HUES64 (cell line): ENCODE measurements around the gene PRSS1.

Source experiments
- H3K27ac ChIP-seq: 2 replicates; pipeline ENCODE4 v1.7.0; 2013; ENCODE audit warnings: low read depth, low read length, inconsistent platforms
- H3K27me3 ChIP-seq: 2 replicates; pipeline ENCODE4 v1.6.1; 2013; ENCODE audit warnings: mild to moderate bottlenecking, low read length; ENCODE audit not compliant: insufficient read depth
- H3K36me3 ChIP-seq: 2 replicates; pipeline ENCODE4 v1.6.1; 2013; ENCODE audit warnings: mild to moderate bottlenecking, low read length; ENCODE audit not compliant: insufficient read depth
- H3K4me1 ChIP-seq: 2 replicates; pipeline ENCODE4 v1.6.1; 2013; ENCODE audit warnings: mild to moderate bottlenecking, low read length, moderate library complexity; ENCODE audit not compliant: insufficient read depth
- H3K4me3 ChIP-seq: 2 replicates; pipeline ENCODE4 v1.5.1; 2013; ENCODE audit warnings: mild to moderate bottlenecking, low read length, moderate library complexity
- H3K9ac ChIP-seq: 2 replicates; pipeline ENCODE4 v1.6.1; 2013; ENCODE audit warnings: mild to moderate bottlenecking, low read depth, low read length
- H3K9me3 ChIP-seq: 2 replicates; pipeline ENCODE4 v1.6.1; 2013; ENCODE audit warnings: low read depth, low read length; ENCODE audit not compliant: insufficient read depth
- WGBS: fragments of 150-250, 120-280 bp; methylation state at CpG from one replicate; pipeline ENCODE4 v1.1.7; 2013; ENCODE audit warnings: missing lambda C conversion rate; 5-methylcytosine and 5-hydroxymethylcytosine counted together

The PRSS1 gene

GRCh38 chr7:142796501-142797390 is 47.5 kb downstream of the PRSS1 start:
- Histone ChIP-seq H3K36me3 (no peaks in the 10 kb centered on the region), H3K4me1 (peaks cover 26% of the 10 kb centered on the region), H3K9me3 (no peaks in the 10 kb centered on the region), H3K4me3 (peak overlapping the region; percentile 58), H3K27me3 (peaks cover 76% of the 10 kb centered on the region), H3K27ac (no peak overlapping the region), H3K9ac (peak overlapping the region; percentile 56)
- WGBS: 1% methylated on average over 74 of the region's 74 CpGs

DNA sequence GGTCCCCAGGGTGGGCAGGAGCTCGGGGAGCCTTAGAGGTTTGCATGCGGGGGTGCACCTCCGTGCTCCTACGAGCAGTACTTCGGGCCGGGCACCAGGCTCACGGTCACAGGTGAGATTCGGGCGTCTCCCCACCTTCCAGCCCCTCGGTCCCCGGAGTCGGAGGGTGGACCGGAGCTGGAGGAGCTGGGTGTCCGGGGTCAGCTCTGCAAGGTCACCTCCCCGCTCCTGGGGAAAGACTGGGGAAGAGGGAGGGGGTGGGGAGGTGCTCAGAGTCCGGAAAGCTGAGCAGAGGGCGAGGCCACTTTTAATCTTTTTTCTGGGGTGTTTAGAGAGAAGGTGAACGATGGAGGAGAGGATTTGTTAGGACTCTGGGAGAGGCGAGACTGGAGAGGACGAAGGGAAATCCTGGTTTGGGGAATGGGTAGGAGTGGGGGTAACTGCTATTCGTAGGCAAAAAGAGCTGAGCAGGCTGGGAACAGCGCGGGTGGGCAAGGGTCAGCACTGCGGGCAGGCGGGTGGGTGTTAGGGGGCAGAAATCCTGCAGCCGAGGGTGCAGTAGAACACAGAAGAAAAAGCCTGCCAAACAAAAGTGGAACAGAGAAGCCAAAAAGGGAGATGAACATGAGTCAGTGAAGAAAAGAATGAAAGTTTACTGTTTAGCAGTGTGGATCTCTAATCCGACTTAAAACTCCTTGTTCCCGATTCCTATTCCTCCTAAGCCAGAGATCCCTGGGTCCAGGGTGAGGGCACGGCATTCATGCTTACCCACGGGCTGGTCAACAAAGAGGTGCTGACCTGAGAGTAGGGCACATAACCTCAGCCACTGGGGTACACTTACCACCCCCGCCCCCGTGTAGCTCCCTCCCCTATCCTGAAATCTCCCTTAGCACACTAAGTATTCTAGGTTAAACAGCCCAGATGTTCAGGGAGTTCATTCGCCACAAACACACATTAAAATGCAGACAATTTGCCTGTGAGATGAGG is 48.4 kb downstream of the PRSS1 start:
- WGBS: 10% methylated on average over 33 of the region's 33 CpGs
- Histone ChIP-seq H3K27ac (no peak overlapping the region), H3K36me3 (peaks cover under 1% of the 10 kb centered on the region; the same call in 1 of the 2 replicates), H3K27me3 (peaks cover 76% of the 10 kb centered on the region), H3K9ac (peak overlapping the region; percentile 56), H3K4me1 (peaks cover 26% of the 10 kb centered on the region), H3K9me3 (no peaks in the 10 kb centered on the region), H3K4me3 (peak overlapping the region; percentile 58)

- no peak overlapping the region for H3K9ac ChIP-seq
- WGBS: 87% methylated on average over 8 of the region's 11 CpGs
These were observed 49.5 kb downstream of the PRSS1 start for GRCh38 chr7:142798451-142799436.

DNA sequence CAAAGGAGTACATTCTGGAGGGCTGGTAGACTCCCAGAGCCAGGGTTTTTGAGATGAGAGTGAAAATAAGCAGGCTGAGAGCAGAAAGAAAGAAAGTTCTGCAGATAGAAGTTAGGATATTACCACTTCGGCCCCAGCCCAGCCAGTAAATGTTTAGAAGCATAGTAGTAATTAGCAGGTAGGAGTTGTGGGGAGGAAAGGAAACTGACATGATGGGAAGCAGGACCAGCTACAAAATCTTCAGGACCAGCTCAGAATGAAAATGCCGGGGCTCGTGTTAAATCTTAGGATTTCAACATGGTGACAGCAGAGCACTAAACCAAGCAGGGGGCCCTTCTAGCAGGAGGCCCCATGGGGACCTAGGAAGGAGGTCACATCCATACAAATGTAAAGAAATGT is 50.2 kb downstream of the PRSS1 start:
- Histone ChIP-seq H3K4me1 (peaks cover 25% of the 10 kb centered on the region), H3K27me3 (peaks cover 67% of the 10 kb centered on the region), H3K9me3 (no peaks in the 10 kb centered on the region), H3K36me3 (peaks cover 4% of the 10 kb centered on the region; the same call in 1 of the 2 replicates), H3K4me3 (no peak overlapping the region), H3K27ac (no peak overlapping the region), H3K9ac (no peak overlapping the region)
- 48% methylated on average over 3 of the region's 3 CpGs for WGBS

More at GRCh38 chr7:142798451-142799436, 49.5 kb downstream of the PRSS1 start:
- H3K9me3 ChIP-seq: no peaks in the 10 kb centered on the region
- peaks cover 26% of the 10 kb centered on the region for H3K4me1 ChIP-seq
- peaks cover 74% of the 10 kb centered on the region for H3K27me3 ChIP-seq
- no peak overlapping the region for H3K27ac ChIP-seq
- H3K36me3 ChIP-seq: peaks cover 4% of the 10 kb centered on the region; the same call in 1 of the 2 replicates
- peak overlapping the region; percentile 58 for H3K4me3 ChIP-seq

- 93% methylated on average over 1 of the region's 1 CpG for WGBS
- Histone ChIP-seq H3K9ac (no peak overlapping the region), H3K4me1 (peaks cover 19% of the 10 kb centered on the region), H3K36me3 (peaks cover 4% of the 10 kb centered on the region; the same call in 1 of the 2 replicates), H3K4me3 (no peak overlapping the region), H3K27ac (no peak overlapping the region), H3K27me3 (peaks cover 61% of the 10 kb centered on the region), H3K9me3 (no peaks in the 10 kb centered on the region)
These were observed 50.8 kb downstream of the PRSS1 start for GRCh38 chr7:142800088-142800487.

DNA sequence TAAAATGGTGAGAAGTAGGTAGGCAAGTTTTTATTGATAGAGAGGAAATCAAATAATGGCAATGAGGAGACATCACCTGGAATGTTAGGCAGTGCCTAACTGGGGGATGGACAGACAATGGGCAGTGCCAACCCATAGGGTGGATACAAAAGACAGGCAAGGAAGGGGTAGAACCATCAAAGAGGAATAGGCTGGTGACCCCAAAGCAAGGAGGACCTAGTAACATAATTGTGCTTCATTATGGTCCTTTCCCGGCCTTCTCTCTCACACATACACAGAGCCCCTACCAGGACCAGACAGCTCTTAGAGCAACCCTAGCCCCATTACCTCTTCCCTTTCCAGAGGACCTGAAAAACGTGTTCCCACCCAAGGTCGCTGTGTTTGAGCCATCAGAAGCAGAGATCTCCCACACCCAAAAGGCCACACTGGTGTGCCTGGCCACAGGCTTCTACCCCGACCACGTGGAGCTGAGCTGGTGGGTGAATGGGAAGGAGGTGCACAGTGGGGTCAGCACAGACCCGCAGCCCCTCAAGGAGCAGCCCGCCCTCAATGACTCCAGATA is 51.5 kb downstream of the PRSS1 start:
- H3K36me3 ChIP-seq: peaks cover 4% of the 10 kb centered on the region; the same call in 1 of the 2 replicates
- H3K27ac ChIP-seq: no peak overlapping the region
- H3K27me3 ChIP-seq: peaks cover 54% of the 10 kb centered on the region
- WGBS: 89% methylated on average over 5 of the region's 7 CpGs
- no peak overlapping the region for H3K4me3 ChIP-seq
- no peaks in the 10 kb centered on the region for H3K9me3 ChIP-seq
- H3K9ac ChIP-seq: no peak overlapping the region
- peaks cover 14% of the 10 kb centered on the region for H3K4me1 ChIP-seq

DNA sequence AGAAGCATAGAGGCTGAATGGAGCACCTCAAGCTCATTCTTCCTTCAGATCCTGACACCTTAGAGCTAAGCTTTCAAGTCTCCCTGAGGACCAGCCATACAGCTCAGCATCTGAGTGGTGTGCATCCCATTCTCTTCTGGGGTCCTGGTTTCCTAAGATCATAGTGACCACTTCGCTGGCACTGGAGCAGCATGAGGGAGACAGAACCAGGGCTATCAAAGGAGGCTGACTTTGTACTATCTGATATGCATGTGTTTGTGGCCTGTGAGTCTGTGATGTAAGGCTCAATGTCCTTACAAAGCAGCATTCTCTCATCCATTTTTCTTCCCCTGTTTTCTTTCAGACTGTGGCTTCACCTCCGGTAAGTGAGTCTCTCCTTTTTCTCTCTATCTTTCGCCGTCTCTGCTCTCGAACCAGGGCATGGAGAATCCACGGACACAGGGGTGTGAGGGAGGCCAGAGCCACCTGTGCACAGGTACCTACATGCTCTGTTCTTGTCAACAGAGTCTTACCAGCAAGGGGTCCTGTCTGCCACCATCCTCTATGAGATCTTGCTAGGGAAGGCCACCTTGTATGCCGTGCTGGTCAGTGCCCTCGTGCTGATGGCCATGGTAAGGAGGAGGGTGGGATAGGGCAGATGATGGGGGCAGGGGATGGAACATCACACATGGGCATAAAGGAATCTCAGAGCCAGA is 52.5 kb downstream of the PRSS1 start:
- H3K27ac ChIP-seq: no peak overlapping the region
- H3K36me3 ChIP-seq: peaks cover 4% of the 10 kb centered on the region; the same call in 1 of the 2 replicates
- H3K4me3 ChIP-seq: no peak overlapping the region
- H3K4me1 ChIP-seq: peaks cover 8% of the 10 kb centered on the region
- H3K9me3 ChIP-seq: no peaks in the 10 kb centered on the region
- 94% methylated on average over 8 of the region's 8 CpGs for WGBS
- peaks cover 44% of the 10 kb centered on the region for H3K27me3 ChIP-seq
- no peak overlapping the region for H3K9ac ChIP-seq

GRCh38 chr7:142802301-142802700 is 53.0 kb downstream of the PRSS1 start:
- H3K36me3 ChIP-seq: peaks cover 4% of the 10 kb centered on the region; the same call in 1 of the 2 replicates
- H3K27ac ChIP-seq: no peak overlapping the region
- peaks cover 8% of the 10 kb centered on the region for H3K4me1 ChIP-seq
- H3K27me3 ChIP-seq: peaks cover 39% of the 10 kb centered on the region
- no peaks in the 10 kb centered on the region for H3K9me3 ChIP-seq
- no peak overlapping the region for H3K4me3 ChIP-seq
- 89% methylated on average over 3 of the region's 3 CpGs for WGBS
- H3K9ac ChIP-seq: no peak overlapping the region
